ENCODE data around the gene PLEKHA7.

Gene PLEKHA7

GRCh38 chr11:16770016-16770415, 244.2 kb downstream of the PLEKHA7 start:
- DNase-seq (ENCODE audit: low spot score) = no peak

- no peak for DNase-seq (ENCODE audit: low spot score)
These were observed 244.8 kb downstream of the PLEKHA7 start for GRCh38 chr11:16769386-16769785.

GRCh38 chr11:16767957-16768356, 246.3 kb downstream of the PLEKHA7 start:
- no peak for DNase-seq (ENCODE audit: low spot score)

GRCh38 chr11:16767137-16767536, 247.1 kb downstream of the PLEKHA7 start:
- no peak for DNase-seq (ENCODE audit: low spot score)

GRCh38 chr11:16764888-16765287, 249.3 kb downstream of the PLEKHA7 start:
- DNase-seq (ENCODE audit: low spot score) = no peak

- DNase-seq (ENCODE audit: low spot score) = no peak
These were observed 250.5 kb downstream of the PLEKHA7 start for GRCh38 chr11:16763746-16764145.

GRCh38 chr11:16759857-16760508, 254.2 kb downstream of the PLEKHA7 start:
- DNase-seq (ENCODE audit: low spot score) = no peak

- DNase-seq (ENCODE audit: low spot score) = no peak
These were observed 255.7 kb downstream of the PLEKHA7 start for GRCh38 chr11:16758382-16759024.

GRCh38 chr11:16750417-16750816, 263.8 kb downstream of the PLEKHA7 start:
- DNase-seq (ENCODE audit: low spot score) = peak; percentile 60

- DNase-seq (ENCODE audit: low spot score) = no peak
These were observed 264.5 kb downstream of the PLEKHA7 start for GRCh38 chr11:16749666-16750065.

GRCh38 chr11:16749092-16749491, 265.1 kb downstream of the PLEKHA7 start:
- DNase-seq (ENCODE audit: low spot score) = no peak

GRCh38 chr11:16745950-16746605, 268.1 kb downstream of the PLEKHA7 start:
- no peak for DNase-seq (ENCODE audit: low spot score)

- DNase-seq (ENCODE audit: low spot score) = no peak
These were observed 270.0 kb downstream of the PLEKHA7 start for GRCh38 chr11:16744128-16744725.

- DNase-seq (ENCODE audit: low spot score) = no peak
These were observed 270.7 kb downstream of the PLEKHA7 start for GRCh38 chr11:16743478-16743877.

- no peak for DNase-seq (ENCODE audit: low spot score)
These were observed 272.7 kb downstream of the PLEKHA7 start for GRCh38 chr11:16741473-16741872.

- DNase-seq (ENCODE audit: low spot score) = peak; percentile 4
These were observed 275.0 kb downstream of the PLEKHA7 start for GRCh38 chr11:16738947-16739815.

- peak; percentile 94 for DNase-seq (ENCODE audit: low spot score)
These were observed 275.8 kb downstream of the PLEKHA7 start, which contains the start of gene C11orf58 for GRCh38 chr11:16738193-16738946. Gene C11orf58 (plus strand): TSS chr11:16738647. CDS start chr11:16738779, 132 bp downstream.

GRCh38 chr11:16737818-16738192, 276.4 kb downstream of the PLEKHA7 start:
- DNase-seq (ENCODE audit: low spot score) = no peak

Data from kidney capillary endothelial cell (primary cell).